Transverse colon (tissue), 4 donors: ENCODE results near the gene GFRA4.

ENCODE experiments used
- CTCF ChIP-seq, 5 experiments: fragments of 200-600 bp in 3 of 5; fragments of 450-650 bp in 2 of 5; sonication (generic) in 3 of 5; IDR thresholded peaks; 1 replicate in 2 of 5; 2 replicates in 3 of 5; pipeline ENCODE4 v1.5.1; 2016 to 2017; ENCODE audit warnings: antibody characterized with exemption in 5 of 5, inconsistent platforms in 3 of 5, mild to moderate bottlenecking in 2 of 5, moderate library complexity in 1 of 5
- EP300 ChIP-seq: sonication (generic); formaldehyde crosslinking; IDR thresholded peaks from one replicate; pipeline ENCODE4 v1.6.1; 2017; ENCODE audit warnings: antibody characterized with exemption, low read depth
- POLR2A ChIP-seq: fragments of 450-650 bp; IDR thresholded peaks from one replicate; pipeline ENCODE4 v1.6.1; 2016; ENCODE audit warnings: antibody characterized with exemption, mild to moderate bottlenecking, moderate library complexity
- POLR2AphosphoS5 ChIP-seq, 3 donors: sonication (generic); formaldehyde crosslinking; IDR thresholded peaks; one replicate each; pipeline ENCODE4 v1.6.1; 2016; ENCODE audit warnings: antibody characterized with exemption in 3 of 3

GRCh38 chr20:3658019-3658715 lies 5.0 kb downstream of the GFRA4 start:
- TF ChIP-seq CTCF (IDR thresholded peaks at IDR 0.05) (no peak), POLR2A (no peak), POLR2AphosphoS5 (IDR thresholded peaks at IDR 0.05) (no peak), EP300 (no peak)
